PC-9 (cell line): ENCODE results near the gene DRICH1.

Source experiments
- EZH2 ChIP-seq: fragments of 200-600 bp; sonication (generic); IDR thresholded peaks from 2 replicates; pipeline ENCODE4 v1.8.0; 2017; ENCODE audit warnings: antibody characterized with exemption, low read depth
- TF ChIP-seq, protein P1 (sequence below): fragments of 200-600 bp; sonication (generic); conservative IDR thresholded peaks from 2 replicates; pipeline ENCODE4 v1.6.1; 2017; ENCODE audit warnings: mixed run types, antibody characterized with exemption, mild to moderate bottlenecking, moderate library complexity

DNA sequence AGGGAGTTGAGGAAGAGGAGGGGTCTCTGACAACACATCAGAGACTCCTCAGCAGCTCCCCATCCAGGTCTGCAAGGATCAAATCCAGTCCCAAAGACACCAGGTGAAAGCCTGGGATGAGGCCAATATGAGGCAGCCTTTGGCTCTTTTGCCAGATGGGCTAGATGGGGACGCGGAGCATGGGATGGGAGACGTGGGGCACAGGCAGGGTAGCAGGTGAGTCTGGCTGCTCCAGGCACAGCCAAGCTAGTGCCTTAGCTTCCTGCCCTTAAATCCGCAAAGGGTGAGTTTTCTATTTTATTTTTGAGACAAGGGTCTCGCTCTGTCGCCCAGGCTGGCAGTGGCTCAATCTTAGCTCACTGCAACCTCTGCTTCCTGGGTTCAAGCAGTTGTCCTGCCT is 19.6 kb upstream of the DRICH1 start:
- no peak for TF ChIP-seq EZH2
- TF ChIP-seq, protein P1, sequence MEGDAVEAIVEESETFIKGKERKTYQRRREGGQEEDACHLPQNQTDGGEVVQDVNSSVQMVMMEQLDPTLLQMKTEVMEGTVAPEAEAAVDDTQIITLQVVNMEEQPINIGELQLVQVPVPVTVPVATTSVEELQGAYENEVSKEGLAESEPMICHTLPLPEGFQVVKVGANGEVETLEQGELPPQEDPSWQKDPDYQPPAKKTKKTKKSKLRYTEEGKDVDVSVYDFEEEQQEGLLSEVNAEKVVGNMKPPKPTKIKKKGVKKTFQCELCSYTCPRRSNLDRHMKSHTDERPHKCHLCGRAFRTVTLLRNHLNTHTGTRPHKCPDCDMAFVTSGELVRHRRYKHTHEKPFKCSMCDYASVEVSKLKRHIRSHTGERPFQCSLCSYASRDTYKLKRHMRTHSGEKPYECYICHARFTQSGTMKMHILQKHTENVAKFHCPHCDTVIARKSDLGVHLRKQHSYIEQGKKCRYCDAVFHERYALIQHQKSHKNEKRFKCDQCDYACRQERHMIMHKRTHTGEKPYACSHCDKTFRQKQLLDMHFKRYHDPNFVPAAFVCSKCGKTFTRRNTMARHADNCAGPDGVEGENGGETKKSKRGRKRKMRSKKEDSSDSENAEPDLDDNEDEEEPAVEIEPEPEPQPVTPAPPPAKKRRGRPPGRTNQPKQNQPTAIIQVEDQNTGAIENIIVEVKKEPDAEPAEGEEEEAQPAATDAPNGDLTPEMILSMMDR: no peak
